HepG2 (cell line): ENCODE results near the gene BPHL. TPM values are rescaled to one million over a fixed set of nuclear protein-coding genes. Genes with fewer than 3 reads are reported as not detected.

Experiments
- CC2D1A ChIP-seq: sonication (generic); formaldehyde crosslinking; IDR thresholded peaks from 2 replicates; pipeline ENCODE4 v1.8.1; 2023; ENCODE audit warnings: mild to moderate bottlenecking, missing genetic modification reagents
- HNRNPL ChIP-seq: fragments of 200-400 bp; formaldehyde crosslinking; IDR thresholded peaks from 2 replicates; pipeline ENCODE4 v1.6.1; 2017; ENCODE audit warnings: mild to moderate bottlenecking, low read depth, low read length
- MEIS2 ChIP-seq: sonication (generic); formaldehyde crosslinking; IDR thresholded peaks from 2 replicates; pipeline ENCODE4 v1.9.0; 2021; ENCODE audit warnings: mild to moderate bottlenecking, missing genetic modification reagents
- NONO ChIP-seq, 2 experiments: fragments of 450-650 bp in 1 of 2; sonication (generic) in 1 of 2; formaldehyde crosslinking in 1 of 2; IDR thresholded peaks in 1 of 2; conservative IDR thresholded peaks in 1 of 2; 2 replicates each; pipeline versions ENCODE4 v1.6.1 to v1.8.0; 2017 to 2022; ENCODE audit warnings: mild to moderate bottlenecking in 1 of 2, missing genetic modification reagents in 1 of 2, moderate library complexity in 1 of 2
- NR2C2 ChIP-seq: sonication (generic); formaldehyde crosslinking; IDR thresholded peaks from 2 replicates; pipeline ENCODE4 v1.4.0; 2020; ENCODE audit warnings: missing genetic modification reagents, mild to moderate bottlenecking, moderate library complexity, borderline replicate concordance
- PATZ1 ChIP-seq: sonication (generic); formaldehyde crosslinking; IDR thresholded peaks from 2 replicates; pipeline ENCODE4 v1.4.0; 2020; ENCODE audit warnings: missing genetic modification reagents
- PHF5A ChIP-seq: IDR thresholded peaks from one replicate; pipeline ENCODE4 v1.6.1; 2018; ENCODE audit warnings: low read depth, missing genetic modification reagents; ENCODE audit not compliant: unreplicated experiment
- PRMT3 ChIP-seq: sonication (generic); formaldehyde crosslinking; IDR thresholded peaks from 2 replicates; pipeline ENCODE4 v1.8.1; 2022; ENCODE audit warnings: low read depth, mild to moderate bottlenecking, moderate library complexity, missing genetic modification reagents, borderline replicate concordance
- PRPF4 ChIP-seq: fragments of 200-400 bp; formaldehyde crosslinking; IDR thresholded peaks from 2 replicates; pipeline ENCODE4 v1.6.1; 2016; ENCODE audit warnings: low read length, low read depth; ENCODE audit not compliant: poor library complexity, severe bottlenecking
- YY1 ChIP-seq: IDR thresholded peaks from 2 replicates; pipeline ENCODE4 v1.6.1; 2011; ENCODE audit warnings: low read length, low read depth, moderate library complexity, mild to moderate bottlenecking; ENCODE audit not compliant: insufficient read depth, insufficient replicate concordance
- ZFX ChIP-seq: sonication (generic); formaldehyde crosslinking; IDR thresholded peaks from 2 replicates; pipeline ENCODE4 v1.4.0; 2020; ENCODE audit warnings: mild to moderate bottlenecking, low read depth, missing genetic modification reagents, moderate library complexity
- ZNF296 ChIP-seq: sonication (generic); formaldehyde crosslinking; conservative IDR thresholded peaks from 2 replicates; pipeline ENCODE4 v1.5.0; 2020; ENCODE audit warnings: mild to moderate bottlenecking, missing genetic modification reagents
- ZSCAN20 ChIP-seq: sonication (generic); formaldehyde crosslinking; IDR thresholded peaks from 2 replicates; pipeline ENCODE4 v1.4.0; 2020; ENCODE audit warnings: missing genetic modification reagents, mild to moderate bottlenecking, borderline replicate concordance
- ZSCAN30 ChIP-seq: sonication (generic); formaldehyde crosslinking; IDR thresholded peaks from 2 replicates; pipeline ENCODE4 v1.5.0; 2020; ENCODE audit warnings: mild to moderate bottlenecking, missing genetic modification reagents
- polyA plus RNA-seq, 8 experiments: library from polyadenylated mRNA; depleted of rRNA in 3 of 8; stranded (reverse) in 7 of 8; unstranded in 1 of 8; fragments of >200 nt; fragmentation: Illumina TruSeq in 4 of 8; extraction: Trizol in 4 of 8; gene quantifications; 2 replicates each; pipeline versions ENCODE4 v1.2.1 to v1.2.3, GENCODE V29; 2011 to 2016; ENCODE audit warnings: low read depth in 4 of 8, missing spikeins in 1 of 8, mixed read lengths in 1 of 8; ENCODE audit not compliant: insufficient read depth in 1 of 8
- total RNA-seq, 5 experiments: library from RNA; depleted of rRNA; stranded (reverse); fragments of >200 nt; fragmentation: Illumina TruSeq; extraction: Trizol; gene quantifications; 2 replicates each; pipeline ENCODE4 v1.2.3, GENCODE V29; 2016; ENCODE audit warnings: low read depth in 1 of 5
- TF ChIP-seq, protein P1 (sequence below): sonication (generic); formaldehyde crosslinking; IDR thresholded peaks from 2 replicates; pipeline ENCODE4 v1.5.1; 2020; ENCODE audit warnings: missing genetic modification reagents, mild to moderate bottlenecking, borderline replicate concordance
- TF ChIP-seq, protein P2 (sequence below): sonication (generic); formaldehyde crosslinking; IDR thresholded peaks from 2 replicates; pipeline ENCODE4 v1.8.0; 2022; ENCODE audit warnings: mild to moderate bottlenecking, missing genetic modification reagents, moderate library complexity
- TF ChIP-seq, protein P3 (sequence below): sonication (generic); formaldehyde crosslinking; IDR thresholded peaks from 2 replicates; pipeline ENCODE4 v1.4.0; 2020; ENCODE audit warnings: mild to moderate bottlenecking, missing genetic modification reagents

The BPHL gene
- total and polyA plus RNA-seq, 2 of the 13 experiments (the other 11 are each of a cell fraction or from before 2014, with no cell fraction given), result 37.8 to 39.5 TPM

DNA sequence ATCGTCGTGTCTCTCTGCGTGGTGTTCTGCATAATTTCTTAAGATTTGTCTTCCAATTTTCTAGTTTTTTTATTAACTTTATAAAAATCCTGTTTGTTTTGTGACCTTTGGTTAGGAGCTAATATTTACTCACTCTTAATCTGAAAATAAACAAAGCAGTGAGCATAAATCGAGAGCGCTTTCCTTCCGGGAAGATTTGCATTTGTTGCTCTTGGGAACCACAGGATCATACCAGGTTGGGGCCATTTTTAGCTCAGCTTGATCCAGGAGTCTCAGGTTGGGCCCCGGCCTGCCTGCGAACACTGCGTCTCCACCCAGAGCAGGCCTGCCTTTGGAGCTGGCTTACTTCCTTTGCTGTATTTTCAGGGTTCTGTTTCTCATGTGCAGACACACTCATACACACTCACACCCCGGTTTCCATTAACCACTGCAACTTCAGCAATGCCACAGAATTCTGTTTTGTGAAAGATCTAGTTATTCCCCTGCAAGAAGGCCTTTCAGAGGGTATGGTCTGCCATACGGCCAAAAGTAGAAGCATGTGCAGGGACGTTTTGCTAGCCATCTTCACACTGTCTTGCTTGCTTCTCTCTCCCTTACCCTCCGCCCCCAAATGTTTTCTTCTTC, 17.3 kb downstream of the BPHL start (continued):
- TF ChIP-seq, protein P1, sequence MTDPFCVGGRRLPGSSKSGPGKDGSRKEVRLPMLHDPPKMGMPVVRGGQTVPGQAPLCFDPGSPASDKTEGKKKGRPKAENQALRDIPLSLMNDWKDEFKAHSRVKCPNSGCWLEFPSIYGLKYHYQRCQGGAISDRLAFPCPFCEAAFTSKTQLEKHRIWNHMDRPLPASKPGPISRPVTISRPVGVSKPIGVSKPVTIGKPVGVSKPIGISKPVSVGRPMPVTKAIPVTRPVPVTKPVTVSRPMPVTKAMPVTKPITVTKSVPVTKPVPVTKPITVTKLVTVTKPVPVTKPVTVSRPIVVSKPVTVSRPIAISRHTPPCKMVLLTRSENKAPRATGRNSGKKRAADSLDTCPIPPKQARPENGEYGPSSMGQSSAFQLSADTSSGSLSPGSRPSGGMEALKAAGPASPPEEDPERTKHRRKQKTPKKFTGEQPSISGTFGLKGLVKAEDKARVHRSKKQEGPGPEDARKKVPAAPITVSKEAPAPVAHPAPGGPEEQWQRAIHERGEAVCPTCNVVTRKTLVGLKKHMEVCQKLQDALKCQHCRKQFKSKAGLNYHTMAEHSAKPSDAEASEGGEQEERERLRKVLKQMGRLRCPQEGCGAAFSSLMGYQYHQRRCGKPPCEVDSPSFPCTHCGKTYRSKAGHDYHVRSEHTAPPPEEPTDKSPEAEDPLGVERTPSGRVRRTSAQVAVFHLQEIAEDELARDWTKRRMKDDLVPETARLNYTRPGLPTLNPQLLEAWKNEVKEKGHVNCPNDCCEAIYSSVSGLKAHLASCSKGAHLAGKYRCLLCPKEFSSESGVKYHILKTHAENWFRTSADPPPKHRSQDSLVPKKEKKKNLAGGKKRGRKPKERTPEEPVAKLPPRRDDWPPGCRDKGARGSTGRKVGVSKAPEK (CRISPR knock-in tag), result no peak
- TF ChIP-seq, protein P2, sequence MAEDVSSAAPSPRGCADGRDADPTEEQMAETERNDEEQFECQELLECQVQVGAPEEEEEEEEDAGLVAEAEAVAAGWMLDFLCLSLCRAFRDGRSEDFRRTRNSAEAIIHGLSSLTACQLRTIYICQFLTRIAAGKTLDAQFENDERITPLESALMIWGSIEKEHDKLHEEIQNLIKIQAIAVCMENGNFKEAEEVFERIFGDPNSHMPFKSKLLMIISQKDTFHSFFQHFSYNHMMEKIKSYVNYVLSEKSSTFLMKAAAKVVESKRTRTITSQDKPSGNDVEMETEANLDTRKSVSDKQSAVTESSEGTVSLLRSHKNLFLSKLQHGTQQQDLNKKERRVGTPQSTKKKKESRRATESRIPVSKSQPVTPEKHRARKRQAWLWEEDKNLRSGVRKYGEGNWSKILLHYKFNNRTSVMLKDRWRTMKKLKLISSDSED (CRISPR knock-in tag), result no peak
- TF ChIP-seq PATZ1 (CRISPR knock-in tag) (0 out of 2 replicates have a peak, but pooled peaks have one; percentile 13), ZSCAN30 (CRISPR knock-in tag) (no peak), ZSCAN20 (CRISPR knock-in tag) (no peak), YY1 (peak; percentile 81), CC2D1A (CRISPR knock-in tag) (peak; percentile 17; the same call in 1 of the 2 replicates), PHF5A (CRISPR knock-in tag) (peak; percentile 70), PRMT3 (CRISPR knock-in tag) (no peak), MEIS2 (no peak), PRPF4 (no peak), NR2C2 (CRISPR knock-in tag) (no peak), ZNF296 (CRISPR knock-in tag) (no peak), NONO (IDR thresholded peaks at IDR 0.05) (no peak), NONO (CRISPR knock-in tag; conservative IDR thresholded peaks at IDR 0.05) (no peak), HNRNPL (no peak), ZFX (peak; percentile 67; the same call in 1 of the 2 replicates)
- TF ChIP-seq, protein P3, sequence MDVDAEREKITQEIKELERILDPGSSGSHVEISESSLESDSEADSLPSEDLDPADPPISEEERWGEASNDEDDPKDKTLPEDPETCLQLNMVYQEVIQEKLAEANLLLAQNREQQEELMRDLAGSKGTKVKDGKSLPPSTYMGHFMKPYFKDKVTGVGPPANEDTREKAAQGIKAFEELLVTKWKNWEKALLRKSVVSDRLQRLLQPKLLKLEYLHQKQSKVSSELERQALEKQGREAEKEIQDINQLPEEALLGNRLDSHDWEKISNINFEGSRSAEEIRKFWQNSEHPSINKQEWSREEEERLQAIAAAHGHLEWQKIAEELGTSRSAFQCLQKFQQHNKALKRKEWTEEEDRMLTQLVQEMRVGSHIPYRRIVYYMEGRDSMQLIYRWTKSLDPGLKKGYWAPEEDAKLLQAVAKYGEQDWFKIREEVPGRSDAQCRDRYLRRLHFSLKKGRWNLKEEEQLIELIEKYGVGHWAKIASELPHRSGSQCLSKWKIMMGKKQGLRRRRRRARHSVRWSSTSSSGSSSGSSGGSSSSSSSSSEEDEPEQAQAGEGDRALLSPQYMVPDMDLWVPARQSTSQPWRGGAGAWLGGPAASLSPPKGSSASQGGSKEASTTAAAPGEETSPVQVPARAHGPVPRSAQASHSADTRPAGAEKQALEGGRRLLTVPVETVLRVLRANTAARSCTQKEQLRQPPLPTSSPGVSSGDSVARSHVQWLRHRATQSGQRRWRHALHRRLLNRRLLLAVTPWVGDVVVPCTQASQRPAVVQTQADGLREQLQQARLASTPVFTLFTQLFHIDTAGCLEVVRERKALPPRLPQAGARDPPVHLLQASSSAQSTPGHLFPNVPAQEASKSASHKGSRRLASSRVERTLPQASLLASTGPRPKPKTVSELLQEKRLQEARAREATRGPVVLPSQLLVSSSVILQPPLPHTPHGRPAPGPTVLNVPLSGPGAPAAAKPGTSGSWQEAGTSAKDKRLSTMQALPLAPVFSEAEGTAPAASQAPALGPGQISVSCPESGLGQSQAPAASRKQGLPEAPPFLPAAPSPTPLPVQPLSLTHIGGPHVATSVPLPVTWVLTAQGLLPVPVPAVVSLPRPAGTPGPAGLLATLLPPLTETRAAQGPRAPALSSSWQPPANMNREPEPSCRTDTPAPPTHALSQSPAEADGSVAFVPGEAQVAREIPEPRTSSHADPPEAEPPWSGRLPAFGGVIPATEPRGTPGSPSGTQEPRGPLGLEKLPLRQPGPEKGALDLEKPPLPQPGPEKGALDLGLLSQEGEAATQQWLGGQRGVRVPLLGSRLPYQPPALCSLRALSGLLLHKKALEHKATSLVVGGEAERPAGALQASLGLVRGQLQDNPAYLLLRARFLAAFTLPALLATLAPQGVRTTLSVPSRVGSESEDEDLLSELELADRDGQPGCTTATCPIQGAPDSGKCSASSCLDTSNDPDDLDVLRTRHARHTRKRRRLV, result no peak
